ENCODE data around the gene TMEM19.
"Not testable (repeated sequence)": the region's sequence is repeated elsewhere in the genome, so short reads cannot be mapped to it uniquely, and the experiment has no call there.

TMEM19 gene

DNA sequence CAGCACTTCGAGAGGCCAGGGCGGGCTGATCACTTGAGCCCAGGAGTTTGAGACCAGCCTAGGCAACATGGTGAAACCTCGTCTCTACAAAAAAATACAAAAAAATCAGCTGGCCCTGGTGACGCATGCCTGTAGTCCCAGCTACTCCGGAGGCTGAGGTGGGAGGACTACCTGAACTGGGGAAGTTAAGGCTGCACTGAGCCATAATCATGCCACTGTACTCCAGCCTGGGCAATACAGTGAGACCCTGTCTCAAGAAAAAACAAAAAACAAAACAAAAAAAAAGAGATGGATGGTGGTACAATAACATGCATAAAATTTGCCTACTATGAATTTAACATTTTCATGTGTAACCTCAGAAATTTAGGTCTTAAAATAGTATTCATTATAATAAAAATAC, 19.6 kb upstream of the TMEM19 start:
- DNase-seq, result no peak

DNA sequence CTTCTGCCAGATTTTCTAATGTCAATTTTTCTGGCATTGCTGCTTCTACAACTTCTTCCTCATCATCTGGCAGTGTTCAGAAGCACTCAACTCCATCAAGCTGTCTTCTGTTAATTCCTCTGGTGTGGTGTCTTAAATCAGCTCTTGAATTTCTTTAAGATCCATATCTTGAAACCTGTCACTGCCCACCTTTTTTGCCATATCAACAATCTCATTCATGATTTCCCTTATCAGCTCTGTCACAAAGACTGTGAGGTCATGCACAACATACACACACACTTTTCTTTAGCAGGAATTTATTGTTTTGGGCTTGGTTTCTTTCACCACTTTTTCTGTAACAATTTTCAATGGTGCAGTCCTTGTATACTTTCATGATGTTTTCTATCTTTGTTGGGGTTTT, 14.6 kb upstream of the TMEM19 start:
- no peak for DNase-seq

DNA sequence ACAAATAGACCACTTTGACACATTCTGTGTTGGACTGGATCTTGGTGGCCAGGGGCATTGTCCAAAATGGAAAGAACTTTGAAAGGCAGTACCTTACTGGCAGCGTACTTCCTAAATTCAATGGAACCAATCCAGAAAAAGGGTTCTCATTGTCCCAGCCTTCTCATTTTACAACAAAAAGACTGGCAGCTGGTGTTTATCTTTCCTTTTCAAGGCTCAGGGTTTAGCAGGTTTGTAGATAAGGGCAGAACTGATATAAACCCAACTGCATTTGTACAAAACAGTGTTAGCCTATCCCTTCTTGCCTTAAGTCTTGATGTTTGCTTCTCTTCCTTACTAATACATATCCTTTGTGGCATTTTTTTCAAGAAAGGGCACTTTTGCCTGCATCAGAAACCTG, 14.1 kb upstream of the TMEM19 start:
- DNase-seq, result no peak

DNA sequence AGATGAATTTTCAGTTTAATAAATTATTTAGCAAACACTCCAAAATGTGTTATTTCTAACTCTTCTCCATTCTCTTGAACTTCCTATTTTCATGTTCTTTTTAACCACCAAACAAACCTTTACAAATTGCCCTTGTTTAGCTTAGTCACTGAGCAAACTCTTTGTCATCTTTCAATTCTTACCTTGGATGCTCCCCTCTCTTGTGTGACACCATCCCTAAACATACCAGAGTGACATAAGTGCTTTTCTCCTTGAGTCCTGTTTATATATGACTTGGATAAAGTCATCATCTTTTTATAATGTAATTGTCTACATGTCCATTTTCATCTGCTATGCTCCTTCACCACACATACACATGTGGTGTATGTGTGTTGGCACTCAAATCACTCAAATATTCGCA, 3.4 kb upstream of the TMEM19 start:
- DNase-seq, result no peak

DNA sequence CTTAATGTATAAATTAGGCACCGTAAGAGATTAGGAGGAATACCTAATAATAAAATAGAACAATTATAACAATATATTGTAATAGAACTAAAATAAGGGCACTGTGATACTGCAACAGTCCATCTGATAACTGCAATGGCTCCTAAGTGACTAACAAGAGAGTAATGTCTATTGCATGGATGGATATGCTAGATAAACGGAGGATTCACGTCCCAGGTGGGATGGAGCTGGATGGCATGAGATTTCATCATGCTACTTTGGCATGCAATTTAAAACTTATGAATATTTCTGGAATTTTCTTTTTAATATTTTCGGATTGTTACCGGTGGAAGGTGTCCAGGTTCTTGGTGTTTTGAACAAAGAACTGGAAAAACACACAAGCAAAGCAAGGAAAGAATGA, 2.2 kb upstream of the TMEM19 start:
- no peak for DNase-seq

DNA sequence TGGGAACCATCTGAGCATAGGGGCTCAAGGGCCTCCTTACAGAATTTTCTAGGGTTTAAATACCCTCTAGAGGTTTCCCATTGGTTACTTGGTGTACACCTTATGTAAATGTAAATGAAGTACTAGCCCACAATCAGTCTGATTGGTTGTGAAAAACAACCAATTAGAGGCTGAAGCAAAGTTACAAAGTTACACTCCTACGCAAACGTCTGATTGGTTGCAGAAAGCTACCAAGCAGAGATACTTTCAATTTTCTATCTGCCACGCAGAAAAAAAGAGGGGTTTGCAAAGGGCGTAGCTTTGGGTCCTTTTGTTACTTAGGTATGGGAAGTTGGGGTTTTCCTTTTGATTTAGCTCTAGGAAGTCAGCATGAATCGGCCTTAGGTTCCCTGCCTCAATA, 1.8 kb upstream of the TMEM19 start:
- no peak for DNase-seq

DNA sequence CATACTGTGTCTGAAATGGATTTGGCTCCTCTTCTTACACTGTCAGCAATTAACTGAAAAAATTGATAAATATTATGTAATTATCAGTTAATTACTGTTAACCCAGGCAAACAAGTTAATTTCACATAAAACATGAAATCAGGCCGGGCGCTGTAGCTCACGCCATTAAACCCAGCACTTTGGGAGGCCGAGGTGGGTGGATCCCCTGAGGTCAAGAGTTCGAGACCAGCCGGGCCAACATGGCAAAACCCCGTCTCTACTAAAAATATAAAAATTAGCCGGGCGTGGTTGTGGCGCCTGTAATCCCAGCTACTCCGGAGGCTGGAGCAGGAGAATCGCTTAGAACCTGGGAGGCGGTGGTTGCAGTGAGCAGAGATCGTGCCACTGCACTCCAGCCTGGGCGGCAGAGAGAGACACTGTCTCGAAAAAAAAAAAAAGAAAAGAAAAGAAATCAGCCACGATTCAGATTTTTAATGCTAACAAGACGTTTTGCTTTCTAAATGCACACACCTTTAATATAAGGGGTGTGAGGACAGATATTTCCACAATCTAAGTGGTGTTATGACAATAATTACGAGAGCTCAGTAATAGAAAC, 473 bp upstream of the TMEM19 start:
- DNase-seq, result no peak

DNA sequence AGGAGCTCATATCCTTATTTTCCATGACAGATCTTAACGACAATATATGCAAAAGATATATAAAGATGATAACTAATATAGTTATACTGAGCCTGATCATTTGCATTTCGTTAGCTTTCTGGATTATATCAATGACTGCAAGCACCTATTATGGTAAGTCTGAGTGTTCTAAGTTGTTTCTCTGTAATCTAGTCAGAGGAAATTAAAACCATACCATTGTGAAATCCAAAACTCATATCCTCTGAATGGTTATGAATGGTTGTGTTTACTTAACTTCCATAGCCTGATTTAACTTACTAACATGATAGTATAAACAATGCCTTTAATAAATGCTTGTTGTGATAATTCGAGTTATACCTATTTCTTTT, 760 bp downstream of the TMEM19 start:
- no peak for DNase-seq

DNA sequence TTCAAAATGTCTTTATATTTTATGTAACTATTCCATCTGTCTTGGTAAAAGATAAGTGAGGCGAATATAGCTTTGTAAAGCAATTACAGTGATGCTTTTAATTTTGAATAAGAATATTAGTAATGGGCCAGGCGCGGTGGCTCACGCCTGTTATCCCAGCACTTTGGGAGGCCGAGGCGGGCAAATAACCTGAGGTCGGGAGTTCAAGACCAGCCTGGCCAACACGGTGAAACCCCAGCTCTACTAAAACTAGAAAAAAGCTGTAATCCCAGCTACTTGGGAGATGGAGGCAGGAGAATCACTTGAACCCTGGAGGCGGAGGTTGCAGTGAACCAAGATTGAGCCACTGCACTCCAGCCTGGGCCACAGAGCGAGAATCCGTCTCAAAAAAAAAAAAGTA, 1.3 kb downstream of the TMEM19 start:
- not testable (repeated sequence) for DNase-seq

DNA sequence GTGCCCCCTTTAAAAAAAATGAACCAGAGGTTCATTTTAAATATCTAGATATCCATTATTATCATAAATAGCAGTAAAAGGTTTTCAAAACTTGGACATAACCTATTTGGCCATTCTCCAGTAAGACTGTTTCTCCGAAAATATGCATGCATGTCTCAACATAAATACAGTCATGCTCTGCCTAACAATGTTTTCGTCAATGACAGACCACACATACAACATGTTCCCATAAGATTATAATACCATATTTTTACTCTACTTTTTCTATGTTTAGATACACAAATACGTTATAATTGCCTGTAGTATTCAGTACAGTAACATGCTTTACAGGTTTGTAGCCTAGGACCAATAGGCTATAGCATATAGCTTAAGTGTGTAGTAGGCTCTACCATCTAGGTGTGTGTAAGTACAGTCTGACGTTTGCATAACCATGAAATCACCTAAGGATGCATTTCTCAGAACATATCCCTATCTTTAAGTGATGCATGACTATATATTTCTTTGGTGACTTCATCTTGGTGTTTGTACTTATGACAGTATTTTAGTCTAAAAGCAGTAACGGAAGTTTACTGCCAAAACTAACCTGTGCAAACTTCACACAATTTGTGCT, 3.2 kb downstream of the TMEM19 start:
- DNase-seq, result no peak

DNA sequence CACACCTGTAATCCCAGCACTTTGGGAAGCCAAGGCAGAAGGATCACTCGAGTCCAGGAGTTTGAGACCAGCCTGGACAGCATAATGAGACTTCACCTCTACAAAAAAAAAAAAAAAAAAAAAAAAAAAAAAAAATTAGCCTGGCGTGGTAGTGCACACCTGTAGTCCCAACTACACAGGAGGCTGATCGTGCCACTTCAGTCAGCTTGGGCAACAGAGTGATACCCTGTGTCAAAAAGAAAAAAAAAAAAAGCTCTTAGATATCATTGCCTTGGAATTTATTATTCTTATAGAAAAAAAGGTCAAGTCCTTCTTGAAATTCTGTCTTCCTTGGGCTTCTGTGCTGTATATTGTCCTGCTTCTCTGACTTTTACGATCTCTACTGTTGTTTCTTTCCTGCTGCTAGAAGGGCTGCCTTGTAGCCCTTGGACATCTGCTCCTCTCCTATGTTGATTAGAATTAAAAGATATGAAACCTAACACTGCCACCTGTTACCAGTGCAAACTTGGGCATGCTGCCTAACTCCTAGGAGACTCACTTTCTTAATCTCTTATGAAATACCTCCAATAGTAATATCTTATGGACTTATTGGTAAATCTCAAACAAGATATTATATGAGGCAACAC, 5.7 kb downstream of the TMEM19 start:
- DNase-seq, result no peak

DNA sequence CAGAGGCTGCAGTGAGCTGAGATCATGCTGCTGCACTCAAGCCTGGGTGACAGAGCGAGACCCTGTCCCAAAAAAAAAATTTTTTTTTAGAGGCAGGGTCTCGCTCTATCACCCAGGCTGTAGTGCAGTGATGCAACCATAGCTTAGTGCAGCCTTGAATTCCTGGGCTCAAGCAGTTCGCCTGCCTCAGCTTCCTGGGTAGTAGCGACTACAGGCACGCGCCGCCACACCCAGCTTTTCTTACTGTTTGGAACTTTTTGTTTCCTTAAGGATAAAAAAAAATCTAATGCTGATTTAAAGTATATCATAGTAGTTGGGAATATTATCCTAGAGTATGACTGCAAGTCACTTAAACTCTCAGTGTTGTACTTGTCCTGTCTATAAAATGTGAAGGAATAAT, 7.2 kb downstream of the TMEM19 start:
- DNase-seq, result no peak

DNA sequence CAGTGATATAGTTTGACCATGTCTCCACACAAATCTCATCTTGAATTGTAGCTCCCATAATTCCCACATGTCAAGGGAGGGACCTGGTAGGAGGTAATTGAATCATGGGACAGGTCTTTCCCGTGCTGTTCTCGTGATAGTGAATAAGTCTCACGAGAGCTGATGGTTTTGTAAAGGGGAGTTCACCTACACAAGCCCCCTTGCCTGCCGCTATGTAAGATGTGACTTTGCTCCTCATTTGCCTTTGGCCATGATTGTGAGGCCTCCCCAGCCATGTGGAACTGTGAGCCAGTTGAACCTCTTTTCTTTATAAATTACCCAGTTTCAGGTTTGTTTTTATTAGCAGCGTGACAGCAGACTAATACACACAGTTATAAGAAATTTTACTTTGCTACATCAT, 7.8 kb downstream of the TMEM19 start:
- DNase-seq, result not testable (repeated sequence)

DNA sequence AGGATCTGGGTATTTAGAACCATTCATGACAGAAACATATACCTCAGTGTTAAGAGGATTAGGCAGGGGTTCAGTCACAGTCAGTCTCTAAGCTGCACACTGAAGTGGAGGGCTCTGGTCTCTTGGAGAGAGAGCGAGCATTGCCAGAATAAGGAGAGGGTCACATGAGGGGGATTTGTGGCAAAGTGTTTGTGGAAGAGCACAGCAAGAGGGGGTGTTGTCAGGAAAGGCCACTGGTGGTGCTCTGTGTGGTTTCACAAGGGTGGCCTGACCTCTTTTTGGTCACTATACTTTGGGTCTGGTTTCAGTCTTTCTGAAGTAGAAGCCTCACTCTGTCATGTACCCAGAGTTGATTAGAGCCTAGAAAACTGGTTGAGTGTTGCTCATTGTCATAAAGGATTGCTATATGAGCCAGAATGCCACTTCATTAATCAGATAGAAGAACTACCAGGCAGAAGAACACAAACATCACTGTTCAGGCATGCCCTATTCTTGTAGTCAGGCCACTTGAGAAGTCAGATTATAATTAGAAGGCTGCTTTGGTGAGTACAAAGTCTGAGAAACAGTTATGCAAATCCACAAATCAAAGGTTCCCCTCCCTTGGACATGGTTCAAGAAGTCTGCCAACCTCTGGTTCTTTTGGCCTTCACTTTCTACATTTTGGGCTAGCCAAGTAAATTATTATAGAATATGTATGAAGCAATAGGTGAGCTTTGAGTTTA, 8.4 kb downstream of the TMEM19 start:
- DNase-seq, result no peak

DNA sequence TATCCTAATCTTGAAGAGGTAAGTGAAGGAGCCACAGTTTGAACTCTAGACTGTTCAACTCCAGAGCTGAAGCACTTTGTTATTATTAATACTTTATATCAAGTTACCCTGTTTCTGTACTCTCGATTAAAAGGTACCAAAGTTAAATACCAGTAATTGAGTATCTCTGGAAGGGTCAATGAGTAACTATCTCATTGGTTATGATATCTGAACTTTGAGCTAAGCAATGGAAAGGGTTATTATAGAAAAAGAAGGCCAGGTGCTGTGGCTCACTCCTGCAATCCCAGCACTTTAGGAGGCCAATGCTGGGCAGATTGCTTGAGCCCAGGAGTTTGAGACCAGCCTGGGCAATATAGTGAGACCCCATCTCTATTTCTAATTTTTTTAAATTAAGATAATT, 9.9 kb downstream of the TMEM19 start:
- DNase-seq, result no peak

DNA sequence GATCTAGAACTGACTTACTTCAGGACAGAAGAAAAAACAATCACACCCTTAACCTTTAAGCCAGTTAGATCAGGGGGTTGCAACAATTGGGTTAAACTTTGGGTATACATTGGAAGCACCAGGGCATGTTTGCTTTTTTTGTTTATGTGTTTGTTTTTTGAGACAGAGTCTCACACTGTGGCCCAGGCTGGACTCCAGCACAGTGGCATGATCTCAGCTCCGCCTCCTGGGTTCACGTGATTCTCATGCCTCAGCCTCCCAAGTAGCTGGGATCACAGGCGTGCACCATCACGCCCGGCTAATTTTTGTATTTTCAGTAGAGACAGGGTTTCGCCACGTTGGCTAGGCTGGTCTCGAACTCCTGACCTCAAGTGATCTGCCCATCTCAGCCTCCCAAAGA, 16.3 kb downstream of the TMEM19 start:
- not testable (repeated sequence) for DNase-seq

DNA sequence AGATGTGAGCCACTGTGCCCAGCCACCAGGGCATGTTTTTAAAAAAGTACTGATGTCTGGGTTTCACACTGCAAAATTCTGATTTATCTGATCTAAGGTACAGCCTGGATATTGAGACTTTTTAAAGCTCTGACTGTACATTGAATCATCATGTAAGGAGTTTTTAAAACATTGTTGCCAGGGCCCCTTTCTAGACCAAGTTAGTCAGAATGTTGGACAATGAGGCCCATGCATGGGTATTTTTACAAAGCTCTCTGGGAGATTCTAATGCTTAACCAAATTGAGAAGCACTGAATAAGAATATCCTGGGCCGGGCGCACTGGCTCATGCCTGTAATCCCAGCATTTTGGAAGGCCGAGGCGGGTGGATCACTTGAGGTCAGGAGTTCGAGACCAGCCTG, 16.7 kb downstream of the TMEM19 start:
- no peak for DNase-seq

DNA sequence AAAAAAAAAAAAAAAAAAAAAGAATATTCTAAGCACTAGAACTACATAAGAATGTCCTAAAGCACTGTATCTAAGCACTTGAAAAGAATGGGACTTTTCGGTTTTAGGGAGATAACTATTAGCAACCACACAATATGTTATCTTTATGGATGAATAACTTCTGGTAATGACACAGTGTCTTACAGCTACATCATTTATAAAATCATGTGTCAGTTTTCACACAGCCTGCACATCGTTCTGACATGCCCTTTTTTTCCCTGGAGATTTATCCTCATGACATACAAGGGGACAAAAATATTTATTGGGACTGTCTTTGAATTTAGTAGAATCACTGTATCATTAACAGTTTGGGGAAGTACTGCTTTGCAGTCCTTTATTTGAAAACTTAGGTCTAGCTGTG, 17.3 kb downstream of the TMEM19 start:
- no peak for DNase-seq

DNA sequence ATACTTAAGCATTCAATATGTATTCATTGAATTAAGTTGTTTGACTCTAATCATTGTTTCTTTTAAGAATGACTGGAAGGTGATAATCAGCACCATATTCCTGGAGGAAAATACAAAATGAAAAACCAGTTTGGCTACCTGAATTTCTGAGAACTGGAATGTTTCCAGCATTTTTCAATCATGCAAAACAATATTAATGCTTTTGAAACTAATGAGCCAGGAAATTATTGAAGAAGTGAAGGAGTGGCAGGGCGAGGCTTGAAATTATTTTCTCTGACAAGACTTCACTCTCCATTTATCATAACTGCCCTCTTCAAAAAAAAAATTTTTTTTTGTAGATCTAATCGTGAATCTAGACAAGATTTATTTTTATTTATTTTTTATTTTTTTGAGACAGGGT, 19.0 kb downstream of the TMEM19 start:
- DNase-seq, result no peak

DNA sequence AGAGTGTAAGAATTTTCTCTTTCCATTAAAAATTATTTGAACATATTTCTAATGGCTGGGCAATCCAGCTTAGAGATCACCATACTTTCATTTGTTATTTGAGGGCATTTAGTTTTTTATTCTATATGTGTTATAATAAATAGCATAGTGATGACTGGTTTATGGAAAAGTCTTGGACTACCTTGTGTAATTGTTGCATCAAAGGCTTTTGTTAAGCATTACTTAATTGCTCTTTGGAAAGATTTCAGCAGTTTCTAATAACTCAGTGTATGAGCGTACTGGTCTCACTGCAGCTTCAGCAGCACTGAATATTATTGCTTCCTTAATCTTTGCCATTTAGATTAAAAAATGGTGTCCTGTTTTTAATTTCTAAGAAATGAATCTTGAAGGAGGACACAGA, 22.8 kb downstream of the TMEM19 start:
- no peak for DNase-seq

DNA sequence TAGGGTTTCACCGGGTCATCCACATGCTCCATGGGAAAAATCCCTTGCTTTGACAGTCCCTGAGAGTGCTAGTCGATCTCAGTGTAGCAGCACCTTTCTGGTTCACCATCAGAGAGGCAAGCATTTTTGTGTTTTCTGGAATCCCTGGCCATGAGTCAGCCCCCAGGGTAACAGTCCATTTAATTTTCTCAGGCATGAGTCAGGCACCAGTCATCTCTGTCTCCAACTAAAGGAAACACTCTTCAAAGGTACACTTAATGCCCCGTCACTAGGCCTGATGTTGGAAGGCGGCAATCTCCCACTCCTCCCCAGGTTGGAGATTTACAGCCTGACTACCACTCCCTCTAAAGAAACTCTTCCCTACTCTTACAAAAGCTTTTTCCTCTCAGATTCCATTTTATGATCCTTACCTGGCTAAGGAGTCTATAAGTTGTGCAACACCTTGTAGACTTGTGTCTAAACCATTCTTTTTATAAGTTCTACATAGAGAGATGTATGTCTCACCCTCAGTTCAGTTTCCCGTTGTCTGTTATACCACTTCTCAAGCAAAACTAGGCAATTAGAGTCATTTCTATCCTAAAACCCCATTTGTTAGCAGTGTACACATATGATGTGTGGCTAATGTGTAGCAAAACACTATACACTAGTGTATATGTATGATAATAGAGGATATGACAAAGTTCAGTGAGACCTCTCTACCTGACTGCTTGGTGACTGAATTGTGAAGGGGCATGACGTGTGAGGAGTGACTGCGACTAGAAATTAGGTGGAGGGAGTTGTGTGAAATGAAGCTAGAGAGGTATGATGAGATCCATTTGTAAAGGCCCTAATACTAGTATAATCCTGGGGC, 24.6 kb downstream of the TMEM19 start:
- DNase-seq, result no peak

DNA sequence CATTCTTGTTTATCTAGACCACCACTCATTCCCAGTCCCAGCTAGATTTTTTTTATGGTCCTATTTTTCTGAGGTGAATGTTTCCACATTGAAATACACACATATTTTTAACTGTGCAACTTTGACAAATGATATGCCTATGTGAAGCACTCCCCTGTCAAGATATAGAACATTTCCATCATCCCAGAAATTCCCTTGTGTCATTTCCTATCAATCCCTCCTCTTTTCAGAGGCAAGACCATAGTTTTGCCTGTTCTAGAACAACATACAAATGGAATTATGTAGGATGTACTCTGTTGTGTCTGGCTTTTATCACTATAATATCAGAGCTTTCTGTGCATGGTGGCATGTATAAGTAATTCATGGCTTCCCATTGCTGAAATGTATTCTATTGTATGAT, 32.7 kb downstream of the TMEM19 start:
- DNase-seq, result no peak

DNA sequence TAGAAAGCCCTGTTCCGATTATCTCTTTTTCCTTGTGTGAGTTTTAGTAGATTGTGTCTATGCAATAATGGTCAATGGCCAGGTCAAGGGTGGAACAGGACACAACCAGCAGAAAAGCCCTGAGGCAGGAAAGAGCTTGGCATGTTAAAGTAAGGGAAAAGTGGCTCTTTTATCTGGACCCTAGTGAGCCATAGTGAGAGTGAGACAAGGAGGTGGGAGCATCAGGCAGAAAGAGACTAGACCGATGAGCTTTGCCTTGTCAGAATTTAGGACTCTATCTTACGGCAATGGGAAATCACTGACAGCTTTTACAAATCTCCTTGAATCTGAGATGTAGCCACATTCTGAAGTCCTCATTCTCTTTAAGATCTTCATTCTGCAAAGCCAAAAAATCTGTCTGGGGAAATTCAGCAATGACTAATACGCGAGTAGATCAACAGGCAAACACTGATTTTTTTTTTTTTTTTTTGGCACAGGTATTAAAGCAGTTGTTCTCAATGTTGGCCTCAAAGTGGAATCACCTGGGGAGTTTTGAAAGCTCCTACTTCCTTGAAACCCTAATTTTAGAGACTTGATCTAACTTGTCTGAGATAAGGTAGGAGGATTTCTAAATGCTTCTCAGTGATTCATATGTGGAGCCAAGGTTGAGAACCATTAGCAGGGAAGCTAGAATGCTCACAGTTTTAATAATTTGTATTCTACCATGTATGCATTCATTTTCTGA, 33.9 kb downstream of the TMEM19 start:
- DNase-seq, result no peak

All from Kasumi-1 (cell line).